Astrocyte (in vitro differentiated cells and primary cell): ENCODE data around the gene LRRC45.

Source experiments
- CTCF ChIP-seq: IDR thresholded peaks from 2 replicates; pipeline ENCODE4 v1.5.1; 2011; ENCODE audit warnings: low read depth, mild to moderate bottlenecking, inconsistent platforms, low read length, moderate library complexity; ENCODE audit not compliant: insufficient read depth
- EZH2 ChIP-seq: IDR thresholded peaks from 2 replicates; pipeline ENCODE4 v1.6.1; 2012; ENCODE audit warnings: mild to moderate bottlenecking, low read length, inconsistent platforms; ENCODE audit not compliant: insufficient read depth

GRCh38 chr17:82007495-82008257 is 15.4 kb upstream of the LRRC45 start:
- TF ChIP-seq CTCF, result no peak
- TF ChIP-seq EZH2, result no peak
